ENCODE measurements around the gene EYA2.
A peak's percentile ranks its signal among the peaks of the same experiment; 100 is the strongest.

EYA2 gene

DNA sequence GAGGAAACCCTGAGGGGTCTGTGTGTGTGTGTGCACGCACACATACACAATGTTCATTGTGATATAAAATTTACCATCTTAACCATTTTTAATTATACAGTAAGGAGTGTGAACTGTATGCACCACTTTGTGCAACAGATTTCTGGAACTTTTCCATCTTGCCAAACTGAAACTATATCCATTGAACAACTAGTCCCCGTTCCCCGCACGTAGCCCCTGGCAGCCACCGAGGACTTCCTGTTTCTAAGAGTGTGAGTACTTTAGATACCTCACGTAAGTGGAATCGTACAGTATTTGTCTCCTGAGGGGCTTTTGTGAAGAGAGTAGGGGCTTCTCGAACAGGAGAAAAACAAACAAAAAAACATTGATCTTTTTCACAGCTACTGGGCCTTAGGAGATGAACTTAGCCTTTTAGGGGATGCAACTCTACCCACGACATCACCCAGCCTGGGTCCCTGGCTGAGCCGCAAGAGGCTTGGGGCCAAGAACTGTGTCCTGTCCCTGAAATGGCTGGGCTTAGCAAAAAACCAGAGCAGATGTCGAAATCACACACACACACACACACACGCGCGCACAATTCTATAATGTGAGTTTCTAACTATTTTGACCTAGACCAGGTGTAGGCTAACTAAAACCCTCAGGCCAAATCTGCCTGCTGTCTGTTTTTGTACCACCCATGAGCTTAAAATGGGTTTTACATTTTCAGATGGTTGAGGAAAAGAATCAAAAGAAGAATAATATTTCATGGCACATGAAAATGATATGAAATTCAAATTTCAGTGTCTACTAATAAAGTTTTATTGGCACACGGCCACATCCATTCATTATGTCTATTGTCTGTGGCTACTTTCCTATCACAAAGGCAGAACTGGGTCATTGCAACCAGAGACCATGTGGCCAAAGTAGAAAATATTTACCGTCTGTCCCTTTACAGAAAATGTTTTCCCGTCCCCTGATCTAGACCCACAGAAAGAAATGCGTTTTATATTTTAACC lies 144.2 kb downstream of the EYA2 start:
- TF ChIP-seq, protein P1, sequence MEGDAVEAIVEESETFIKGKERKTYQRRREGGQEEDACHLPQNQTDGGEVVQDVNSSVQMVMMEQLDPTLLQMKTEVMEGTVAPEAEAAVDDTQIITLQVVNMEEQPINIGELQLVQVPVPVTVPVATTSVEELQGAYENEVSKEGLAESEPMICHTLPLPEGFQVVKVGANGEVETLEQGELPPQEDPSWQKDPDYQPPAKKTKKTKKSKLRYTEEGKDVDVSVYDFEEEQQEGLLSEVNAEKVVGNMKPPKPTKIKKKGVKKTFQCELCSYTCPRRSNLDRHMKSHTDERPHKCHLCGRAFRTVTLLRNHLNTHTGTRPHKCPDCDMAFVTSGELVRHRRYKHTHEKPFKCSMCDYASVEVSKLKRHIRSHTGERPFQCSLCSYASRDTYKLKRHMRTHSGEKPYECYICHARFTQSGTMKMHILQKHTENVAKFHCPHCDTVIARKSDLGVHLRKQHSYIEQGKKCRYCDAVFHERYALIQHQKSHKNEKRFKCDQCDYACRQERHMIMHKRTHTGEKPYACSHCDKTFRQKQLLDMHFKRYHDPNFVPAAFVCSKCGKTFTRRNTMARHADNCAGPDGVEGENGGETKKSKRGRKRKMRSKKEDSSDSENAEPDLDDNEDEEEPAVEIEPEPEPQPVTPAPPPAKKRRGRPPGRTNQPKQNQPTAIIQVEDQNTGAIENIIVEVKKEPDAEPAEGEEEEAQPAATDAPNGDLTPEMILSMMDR (conservative IDR thresholded peaks at IDR 0.05; ENCODE audit: low read depth, low read length) = no peak
- H3K4me3 ChIP-seq (ENCODE audit: low read depth, low read length) = peak overlapping the region; percentile 22
- peak; percentile 19 for DNase-seq (ENCODE audit: low read depth)

DNA sequence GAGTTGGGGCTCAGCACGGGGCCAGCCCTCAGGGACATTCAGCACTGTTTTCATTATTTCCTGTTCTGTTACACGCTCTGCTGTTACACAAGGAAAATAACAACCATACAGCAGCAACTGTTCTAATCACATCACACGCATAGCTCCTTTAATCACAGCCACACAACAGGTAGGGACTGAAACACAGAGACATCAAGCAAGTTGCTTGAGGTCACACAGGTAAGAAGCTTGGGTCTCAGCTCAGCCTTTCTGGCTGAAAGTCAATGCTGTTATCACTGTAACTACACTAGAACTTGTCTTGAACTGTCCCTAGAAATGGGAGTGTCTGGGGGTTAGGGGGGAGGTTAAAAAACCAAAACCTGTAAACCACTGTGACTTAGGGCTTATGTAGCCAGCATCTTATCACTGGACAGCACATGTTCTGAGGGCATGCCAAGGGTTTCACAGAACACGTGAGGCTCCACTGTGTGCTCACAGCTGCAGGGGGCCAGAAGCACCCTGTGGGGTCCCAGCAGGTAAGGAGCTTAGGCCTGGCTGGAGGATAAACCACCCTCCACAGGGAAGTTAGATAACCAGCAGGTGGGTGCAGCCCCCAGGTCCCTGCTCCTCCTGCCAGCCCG lies 146.0 kb downstream of the EYA2 start:
- DNase-seq (ENCODE audit: low read depth) = peak; percentile 43
- H3K4me3 ChIP-seq (ENCODE audit: low read depth, low read length) = no peak overlapping the region
- TF ChIP-seq, protein P1 (conservative IDR thresholded peaks at IDR 0.05; ENCODE audit: low read depth, low read length) = no peak

DNA sequence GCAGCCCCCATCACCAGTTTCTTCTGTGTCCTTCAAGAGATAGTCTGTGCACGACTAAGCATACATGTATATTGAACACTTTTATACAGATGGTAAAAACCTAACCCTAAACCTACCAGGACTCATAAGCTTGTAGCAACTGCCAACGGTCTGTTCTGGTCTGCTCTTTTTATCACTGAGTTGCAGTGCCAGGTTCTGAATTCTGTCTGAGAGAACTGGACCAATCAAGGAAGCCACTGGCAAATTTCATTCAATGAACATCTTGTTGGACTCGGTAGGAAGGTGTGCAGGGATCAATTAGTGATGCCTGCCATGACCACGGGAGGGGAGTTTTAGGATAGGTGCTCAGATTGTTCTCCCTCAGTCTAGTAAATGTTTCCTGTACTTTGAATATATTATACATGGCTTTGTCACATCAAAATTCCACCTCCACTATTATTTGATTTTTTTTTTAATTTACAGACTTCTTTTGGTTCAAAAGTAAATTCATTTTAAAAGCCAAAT lies 146.8 kb downstream of the EYA2 start:
- no peak for DNase-seq (ENCODE audit: low read depth)
- TF ChIP-seq, protein P1 (conservative IDR thresholded peaks at IDR 0.05; ENCODE audit: low read depth, low read length) = no peak

DNA sequence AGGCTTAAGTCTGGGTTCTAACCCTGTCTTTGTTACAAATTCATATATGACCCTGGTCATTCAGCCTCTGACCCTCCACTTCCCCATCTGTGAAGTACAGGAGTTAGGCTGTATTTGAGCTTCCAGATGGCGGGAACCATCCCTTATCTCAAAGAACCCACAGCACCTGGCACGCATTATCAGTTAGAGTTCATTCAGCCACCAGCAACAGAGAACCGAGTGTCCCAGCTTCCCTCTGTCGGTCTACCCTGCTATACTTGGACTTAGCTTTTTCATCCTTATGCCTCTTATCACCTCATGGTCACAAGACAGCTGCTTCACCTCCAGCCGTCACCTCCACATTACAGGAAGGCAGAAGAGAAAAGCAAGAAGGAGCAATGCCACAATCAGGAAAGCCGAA lies 147.8 kb downstream of the EYA2 start:
- H3K4me3 ChIP-seq (ENCODE audit: low read depth, low read length) = no peak overlapping the region
- TF ChIP-seq, protein P1 (conservative IDR thresholded peaks at IDR 0.05; ENCODE audit: low read depth, low read length) = no peak
- no peak for DNase-seq (ENCODE audit: low read depth)

More for the DNA sequence above, 146.8 kb downstream of the EYA2 start:
- H3K4me3 ChIP-seq (ENCODE audit: low read depth, low read length) = no peak overlapping the region

DNA sequence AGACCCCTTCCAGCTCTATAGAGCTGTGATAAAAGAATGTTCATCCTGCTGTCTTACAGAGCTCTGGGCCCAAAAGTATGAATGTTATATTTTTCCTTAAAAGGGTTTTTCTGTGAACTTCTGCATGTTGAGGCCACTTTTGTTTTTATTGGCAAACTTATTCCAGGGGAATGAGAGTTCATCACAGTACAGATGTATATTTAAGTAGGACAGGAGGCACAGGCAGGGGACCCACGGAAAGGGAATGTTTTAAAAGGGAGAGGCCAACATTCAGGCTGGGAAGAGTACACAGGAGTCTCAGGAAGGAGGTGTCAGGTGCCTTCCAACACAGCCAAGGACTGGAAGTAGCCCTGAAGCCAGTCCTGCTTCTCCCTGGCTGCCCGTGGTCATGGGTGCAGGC lies 148.4 kb downstream of the EYA2 start:
- DNase-seq (ENCODE audit: low read depth) = peak; percentile 69
- TF ChIP-seq, protein P1 (conservative IDR thresholded peaks at IDR 0.05; ENCODE audit: low read depth, low read length) = no peak
- H3K4me3 ChIP-seq (ENCODE audit: low read depth, low read length) = no peak overlapping the region

DNA sequence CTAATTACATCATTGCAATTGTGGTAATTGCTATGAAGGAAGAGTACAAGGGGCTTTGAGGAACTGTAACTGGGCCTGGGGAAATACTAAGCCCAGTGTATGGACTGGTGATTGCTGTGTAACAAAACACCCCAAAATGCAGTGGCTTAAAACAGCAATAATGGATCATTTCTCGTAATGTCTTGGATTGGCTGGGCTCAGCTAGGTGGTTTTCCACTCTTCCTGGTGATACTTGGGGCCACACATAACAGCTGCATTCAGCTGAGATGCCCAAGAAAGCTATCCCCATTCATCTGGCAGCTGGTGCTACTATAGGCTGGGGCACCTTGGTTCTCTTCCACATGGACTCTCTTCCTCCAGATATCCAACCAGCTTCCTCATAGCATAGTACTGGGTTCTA lies 150.3 kb downstream of the EYA2 start:
- H3K4me3 ChIP-seq (ENCODE audit: low read depth, low read length) = no peak overlapping the region
- TF ChIP-seq, protein P1 (conservative IDR thresholded peaks at IDR 0.05; ENCODE audit: low read depth, low read length) = no peak
- no peak for DNase-seq (ENCODE audit: low read depth)
